GM23338 (cell line): Measurements from ENCODE around the gene PAX5. TPM values are rescaled to one million over a fixed set of nuclear protein-coding genes. Genes with fewer than 3 reads are reported as not detected.

Experiments used
- ATAC-seq: fragments of 200-7000 bp; cut with Tn5 transposase; 3 replicates; pipeline ENCODE4 v1.9.1; 2020
- DNase-seq: peaks from one replicate; pipeline ENCODE4 v3.0.0-alpha.2; 2015; ENCODE audit warnings: low spot score
- H2AFZ ChIP-seq: fragments of 200-600 bp; sonication (generic); 2 replicates; pipeline ENCODE4 v1.8.0; 2016; ENCODE audit warnings: antibody characterized with exemption, mild to moderate bottlenecking, moderate library complexity
- H3F3A ChIP-seq: fragments of 200-600 bp; sonication (generic); replicated peaks from 2 replicates; pipeline ENCODE4 v1.8.0; 2017; ENCODE audit warnings: antibody characterized with exemption, mixed run types, low read depth
- H3K27ac ChIP-seq: fragments of 200-600 bp; sonication (generic); 2 replicates; pipeline ENCODE4 v1.6.1; 2016; ENCODE audit warnings: low read depth
- H3K27me3 ChIP-seq: fragments of 200-600 bp; sonication (generic); 2 replicates; pipeline ENCODE4 v1.8.0; 2016; ENCODE audit warnings: mild to moderate bottlenecking, mixed run types, moderate library complexity; ENCODE audit not compliant: insufficient read depth
- H3K36me3 ChIP-seq: fragments of 200-600 bp; sonication (generic); 2 replicates; pipeline ENCODE4 v1.8.0; 2016; ENCODE audit warnings: mild to moderate bottlenecking; ENCODE audit not compliant: insufficient read depth
- H3K4me1 ChIP-seq: fragments of 200-600 bp; sonication (generic); 2 replicates; pipeline ENCODE4 v1.8.0; 2016; ENCODE audit warnings: mild to moderate bottlenecking, moderate library complexity; ENCODE audit not compliant: insufficient read depth
- H3K4me2 ChIP-seq: fragments of 200-600 bp; sonication (generic); 2 replicates; pipeline ENCODE4 v1.7.1; 2017; ENCODE audit warnings: mixed run types
- H3K4me3 ChIP-seq: fragments of 200-600 bp; sonication (generic); 2 replicates; pipeline ENCODE4 v1.6.1; 2016; ENCODE audit warnings: mixed run types
- H3K79me2 ChIP-seq: fragments of 200-600 bp; sonication (generic); replicated peaks from 2 replicates; pipeline ENCODE4 v1.8.0; 2017; ENCODE audit warnings: mild to moderate bottlenecking; ENCODE audit not compliant: insufficient read depth
- H3K9me2 ChIP-seq: fragments of 200-600 bp; sonication (generic); 2 replicates; pipeline ENCODE4 v1.8.0; 2017; ENCODE audit not compliant: insufficient read depth
- H4K20me1 ChIP-seq: fragments of 200-600 bp; sonication (generic); replicated peaks from 2 replicates; pipeline ENCODE4 v1.8.0; 2017; ENCODE audit warnings: mild to moderate bottlenecking; ENCODE audit not compliant: insufficient read depth
- H3K27ac Mint-ChIP-seq: 2 replicates; pipeline ENCODE4 v1.8.0; 2020; ENCODE audit warnings: inconsistent platforms, mild to moderate bottlenecking, moderate library complexity, mixed read lengths
- H3K27me3 Mint-ChIP-seq: 3 replicates; pipeline ENCODE4 v1.8.0; 2022; ENCODE audit warnings: low read depth, mild to moderate bottlenecking, moderate library complexity, mixed read lengths, inconsistent platforms; ENCODE audit not compliant: insufficient read depth, poor library complexity
- H3K36me3 Mint-ChIP-seq: 3 replicates; pipeline ENCODE4 v1.8.0; 2021; ENCODE audit warnings: low read depth, mild to moderate bottlenecking, inconsistent platforms, moderate library complexity, mixed read lengths
- H3K4me1 Mint-ChIP-seq: 3 replicates; pipeline ENCODE4 v1.8.0; 2020; ENCODE audit warnings: mild to moderate bottlenecking, inconsistent platforms, mixed read lengths
- H3K4me3 Mint-ChIP-seq: 3 replicates; pipeline ENCODE4 v1.8.0; 2021; ENCODE audit warnings: moderate library complexity, mild to moderate bottlenecking, inconsistent platforms, mixed read lengths
- H3K9me3 Mint-ChIP-seq: 3 replicates; pipeline ENCODE4 v1.8.0; 2020; ENCODE audit warnings: moderate library complexity, mild to moderate bottlenecking, inconsistent platforms, mixed read lengths
- CTCF ChIP-seq, 2 experiments: fragments of 200-600 bp in 1 of 2; sonication (generic) in 1 of 2; conservative IDR thresholded peaks; 2 replicates each; pipeline versions ENCODE4 v1.5.1 to v1.6.1; 2016 to 2017; ENCODE audit warnings: antibody characterized with exemption in 2 of 2, low read depth in 2 of 2, mild to moderate bottlenecking in 2 of 2, moderate library complexity in 1 of 2
- EZH2 ChIP-seq: fragments of 200-600 bp; sonication (generic); IDR thresholded peaks from one replicate; pipeline ENCODE4 v1.8.0; 2017; ENCODE audit warnings: antibody characterized with exemption, mild to moderate bottlenecking, low read depth; ENCODE audit not compliant: unreplicated experiment
- EZH2phosphoT487 ChIP-seq: fragments of 200-600 bp; sonication (generic); IDR thresholded peaks from one replicate; pipeline ENCODE4 v1.8.1; 2018; ENCODE audit warnings: antibody characterized with exemption; ENCODE audit not compliant: unreplicated experiment
- JUNB ChIP-seq: IDR thresholded peaks from one replicate; pipeline ENCODE4 v1.6.1; 2016; ENCODE audit warnings: antibody characterized with exemption; ENCODE audit not compliant: unreplicated experiment
- NANOG ChIP-seq: IDR thresholded peaks from 2 replicates; pipeline ENCODE4 v1.6.1; 2016; ENCODE audit warnings: antibody characterized with exemption, borderline replicate concordance
- POLR2AphosphoS5 ChIP-seq: IDR thresholded peaks from 2 replicates; pipeline ENCODE4 v1.6.1; 2016; ENCODE audit warnings: antibody characterized with exemption, low read depth
- ZNF114 ChIP-seq: fragments of 250-450 bp; sonication (Bioruptor Pico); IDR thresholded peaks from 2 replicates; pipeline ENCODE4 v1.5.0; 2020; ENCODE audit warnings: mild to moderate bottlenecking, moderate library complexity
- ZNF462 ChIP-seq: fragments of 250-450 bp; sonication (Bioruptor Pico); IDR thresholded peaks from 2 replicates; pipeline ENCODE4 v1.5.0; 2020; ENCODE audit warnings: mild to moderate bottlenecking, moderate library complexity
- polyA plus RNA-seq: library from polyadenylated mRNA; unstranded; fragments of >200 nt; fragmentation: Nextera tagmentation; extraction: Ambion mirVana; gene quantifications from 2 replicates; pipeline ENCODE4 v1.2.1, GENCODE V29; 2016
- total RNA-seq: library from RNA; depleted of rRNA; stranded (reverse); fragments of >200 nt; shearing (Covaris generic); gene quantifications from 2 replicates; pipeline ENCODE4 v1.2.3, GENCODE V29; 2014
- TF ChIP-seq, protein P1 (sequence below): IDR thresholded peaks from one replicate; pipeline ENCODE4 v1.6.1; 2018; ENCODE audit warnings: antibody characterized with exemption; ENCODE audit not compliant: unreplicated experiment

Gene PAX5
- total and polyA plus RNA-seq, 2 experiments from 2014 or later: 0.17 to 0.60 TPM

GRCh38 chr9:37066139-37066725 is 32.2 kb upstream of the PAX5 start:
- Histone ChIP-seq H3K4me2 (no peak overlapping the region), H4K20me1 (no peaks in the 10 kb centered on the region; the same call in 1 of the 2 replicates), H3F3A (no peaks in the 10 kb centered on the region), H3K36me3 (no peaks in the 10 kb centered on the region), H3K9me2 (no peaks in the 10 kb centered on the region), H3K27ac (no peak overlapping the region), H2AFZ (peak overlapping the region; percentile 43; the same call in 1 of the 2 replicates), H3K27me3 (no peaks in the 10 kb centered on the region), H3K79me2 (no peaks in the 10 kb centered on the region), H3K4me1 (no peaks in the 10 kb centered on the region), H3K4me3 (no peak overlapping the region)
- H3K4me1 Mint-ChIP-seq: no peaks in the 10 kb centered on the region
- no peak overlapping the region for H3K4me3 Mint-ChIP-seq
- no peak for ATAC-seq
- DNase-seq: no peak
- H3K27me3 Mint-ChIP-seq: no peaks in the 10 kb centered on the region
- no peak overlapping the region for H3K27ac Mint-ChIP-seq
- TF ChIP-seq ZNF462 (CRISPR knock-in tag): no peak
- no peak for TF ChIP-seq NANOG
- no peak for TF ChIP-seq JUNB
- no peak for TF ChIP-seq POLR2AphosphoS5
- no peak for TF ChIP-seq CTCF (conservative IDR thresholded peaks at IDR 0.05; ENCODE audit: low read depth in 2 of 2)
- TF ChIP-seq EZH2: no peak
- TF ChIP-seq EZH2phosphoT487: no peak
- TF ChIP-seq, protein P1, sequence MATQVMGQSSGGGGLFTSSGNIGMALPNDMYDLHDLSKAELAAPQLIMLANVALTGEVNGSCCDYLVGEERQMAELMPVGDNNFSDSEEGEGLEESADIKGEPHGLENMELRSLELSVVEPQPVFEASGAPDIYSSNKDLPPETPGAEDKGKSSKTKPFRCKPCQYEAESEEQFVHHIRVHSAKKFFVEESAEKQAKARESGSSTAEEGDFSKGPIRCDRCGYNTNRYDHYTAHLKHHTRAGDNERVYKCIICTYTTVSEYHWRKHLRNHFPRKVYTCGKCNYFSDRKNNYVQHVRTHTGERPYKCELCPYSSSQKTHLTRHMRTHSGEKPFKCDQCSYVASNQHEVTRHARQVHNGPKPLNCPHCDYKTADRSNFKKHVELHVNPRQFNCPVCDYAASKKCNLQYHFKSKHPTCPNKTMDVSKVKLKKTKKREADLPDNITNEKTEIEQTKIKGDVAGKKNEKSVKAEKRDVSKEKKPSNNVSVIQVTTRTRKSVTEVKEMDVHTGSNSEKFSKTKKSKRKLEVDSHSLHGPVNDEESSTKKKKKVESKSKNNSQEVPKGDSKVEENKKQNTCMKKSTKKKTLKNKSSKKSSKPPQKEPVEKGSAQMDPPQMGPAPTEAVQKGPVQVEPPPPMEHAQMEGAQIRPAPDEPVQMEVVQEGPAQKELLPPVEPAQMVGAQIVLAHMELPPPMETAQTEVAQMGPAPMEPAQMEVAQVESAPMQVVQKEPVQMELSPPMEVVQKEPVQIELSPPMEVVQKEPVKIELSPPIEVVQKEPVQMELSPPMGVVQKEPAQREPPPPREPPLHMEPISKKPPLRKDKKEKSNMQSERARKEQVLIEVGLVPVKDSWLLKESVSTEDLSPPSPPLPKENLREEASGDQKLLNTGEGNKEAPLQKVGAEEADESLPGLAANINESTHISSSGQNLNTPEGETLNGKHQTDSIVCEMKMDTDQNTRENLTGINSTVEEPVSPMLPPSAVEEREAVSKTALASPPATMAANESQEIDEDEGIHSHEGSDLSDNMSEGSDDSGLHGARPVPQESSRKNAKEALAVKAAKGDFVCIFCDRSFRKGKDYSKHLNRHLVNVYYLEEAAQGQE: no peak
- no peak for TF ChIP-seq ZNF114
- H3K9me3 Mint-ChIP-seq: no peaks in the 10 kb centered on the region
- H3K36me3 Mint-ChIP-seq: no peaks in the 10 kb centered on the region
